ENCODE results near the gene EXOC4.

The EXOC4 gene

DNA sequence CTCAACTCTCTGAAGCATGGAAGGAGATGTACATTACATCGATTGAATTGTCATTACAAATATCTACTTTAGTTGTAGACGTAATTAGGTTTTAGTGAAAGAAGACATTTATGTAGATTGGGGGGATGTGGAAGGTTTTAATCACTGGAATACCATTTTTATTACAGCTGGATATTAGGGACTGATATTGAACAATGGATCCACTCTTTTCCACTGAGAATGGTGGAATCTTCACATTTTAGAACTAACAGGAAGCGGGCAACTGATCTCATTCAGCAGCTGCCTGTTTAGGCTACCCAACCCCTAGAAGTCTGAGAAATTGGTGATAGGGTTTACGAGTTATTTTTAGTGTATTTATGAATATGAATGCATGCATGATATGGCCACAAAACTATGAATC is 538.0 kb downstream of the EXOC4 start:
- Mint-ChIP-seq H3K4me1 (ENCODE audit: low read depth) (no peaks in the 10 kb centered on the region), H3K9me3 (no peaks in the 10 kb centered on the region), H3K36me3 (ENCODE audit: low read depth) (peaks cover 11% of the 10 kb centered on the region), H3K27ac (no peak overlapping the region), H3K4me3 (no peak overlapping the region), H3K27me3 (no peaks in the 10 kb centered on the region)
- DNase-seq: no peak

DNA sequence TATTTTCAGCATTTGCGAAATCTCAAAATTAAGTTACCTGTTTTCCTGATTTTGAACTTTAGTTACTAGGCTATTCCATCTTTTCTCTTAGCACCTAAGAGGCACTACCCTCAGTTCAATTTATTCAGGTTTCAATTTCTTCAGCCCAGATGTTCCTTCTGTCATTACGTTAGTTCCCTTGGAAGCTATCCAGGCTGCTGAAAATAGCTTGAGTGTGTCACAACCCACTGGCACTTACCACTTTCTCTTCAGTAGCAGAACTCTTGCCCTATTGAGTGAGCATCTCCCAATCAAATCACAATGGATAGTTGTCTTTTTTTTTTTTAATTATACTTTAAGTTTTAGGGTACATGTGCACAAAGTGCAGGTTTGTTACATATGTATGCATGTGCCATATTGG is 541.6 kb downstream of the EXOC4 start:
- Mint-ChIP-seq H3K36me3 (ENCODE audit: low read depth) (peaks cover 6% of the 10 kb centered on the region), H3K27me3 (no peaks in the 10 kb centered on the region), H3K4me3 (no peak overlapping the region), H3K9me3 (no peaks in the 10 kb centered on the region), H3K27ac (no peak overlapping the region), H3K4me1 (ENCODE audit: low read depth) (no peaks in the 10 kb centered on the region)
- DNase-seq: no peak

DNA sequence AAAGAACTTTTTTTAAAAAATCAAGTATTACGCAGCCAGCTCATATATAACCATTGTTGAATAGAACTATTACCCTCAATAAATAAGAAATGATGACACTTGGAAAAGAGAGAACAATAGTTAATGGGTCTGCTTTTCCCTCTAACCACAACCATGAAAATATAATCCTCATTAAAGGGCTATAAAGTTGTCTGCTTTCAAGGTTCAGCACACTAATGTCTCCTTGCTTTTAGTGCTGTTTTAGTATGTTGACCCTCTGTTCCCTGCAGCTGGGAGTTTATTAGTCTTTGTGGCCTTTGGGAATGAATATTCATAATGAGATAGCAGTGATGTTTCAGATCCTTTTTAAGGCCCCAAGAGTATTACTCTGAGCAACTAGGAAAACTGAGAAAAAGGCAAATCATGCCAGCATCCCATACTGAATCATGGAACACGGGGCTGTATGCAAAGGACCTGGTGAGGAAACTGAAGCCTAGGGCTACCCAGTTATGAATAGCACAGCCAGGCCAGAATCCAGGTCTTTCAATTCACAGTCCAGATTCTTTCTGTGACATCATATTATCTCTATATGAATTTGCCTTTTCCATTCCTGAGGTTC is 542.3 kb downstream of the EXOC4 start:
- Mint-ChIP-seq H3K27ac (no peak overlapping the region), H3K27me3 (no peaks in the 10 kb centered on the region), H3K9me3 (no peaks in the 10 kb centered on the region), H3K36me3 (ENCODE audit: low read depth) (peaks cover 6% of the 10 kb centered on the region), H3K4me1 (ENCODE audit: low read depth) (no peaks in the 10 kb centered on the region), H3K4me3 (no peak overlapping the region)
- no peak for DNase-seq

DNA sequence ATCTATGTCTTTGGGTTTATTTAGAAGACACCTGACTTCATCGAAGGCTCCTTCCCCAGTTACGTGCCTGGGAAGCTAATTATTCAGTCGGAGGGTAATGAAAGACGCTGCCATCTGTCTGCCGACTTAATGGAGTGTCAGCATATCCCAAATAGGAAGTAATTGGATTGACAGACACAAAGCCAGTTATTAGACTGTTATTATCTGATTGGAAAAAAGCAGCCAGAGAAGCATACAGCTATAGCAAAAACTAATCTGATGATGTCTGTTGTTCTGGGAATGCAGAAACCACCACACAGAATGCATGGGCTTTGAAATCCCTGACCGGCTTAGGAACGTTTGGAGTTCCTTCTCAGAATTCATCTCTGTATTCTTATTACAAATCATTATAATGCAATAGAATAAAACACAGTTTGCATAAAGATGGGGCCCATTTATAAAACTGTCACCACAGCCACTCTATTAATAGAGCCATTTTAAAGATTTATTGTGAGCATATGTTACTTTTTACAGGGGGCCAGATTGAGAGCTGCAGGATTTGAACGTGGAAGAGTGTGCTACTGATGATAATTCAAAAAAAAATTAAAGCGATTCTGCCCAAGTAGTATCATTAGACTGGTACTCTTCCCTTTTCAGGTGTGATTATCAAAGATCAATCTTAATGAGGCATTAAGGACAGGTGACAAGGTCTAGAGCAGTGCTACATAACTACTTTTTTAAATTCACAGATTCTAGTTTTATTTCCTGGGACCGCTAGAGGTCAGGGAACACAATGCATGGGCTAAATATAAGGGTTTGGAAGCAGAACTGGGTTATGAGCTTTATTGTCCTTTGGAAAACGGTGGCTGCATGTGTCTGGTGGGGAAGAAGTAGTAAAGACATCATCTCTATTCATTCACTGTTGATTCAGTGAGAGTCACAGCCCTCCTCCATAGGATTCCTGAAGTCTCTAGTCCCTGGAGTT is 544.2 kb downstream of the EXOC4 start:
- DNase-seq: no peak
- Mint-ChIP-seq H3K9me3 (no peaks in the 10 kb centered on the region), H3K27ac (no peak overlapping the region), H3K27me3 (no peaks in the 10 kb centered on the region), H3K36me3 (ENCODE audit: low read depth) (peaks cover 6% of the 10 kb centered on the region), H3K4me1 (ENCODE audit: low read depth) (no peaks in the 10 kb centered on the region), H3K4me3 (no peak overlapping the region)

DNA sequence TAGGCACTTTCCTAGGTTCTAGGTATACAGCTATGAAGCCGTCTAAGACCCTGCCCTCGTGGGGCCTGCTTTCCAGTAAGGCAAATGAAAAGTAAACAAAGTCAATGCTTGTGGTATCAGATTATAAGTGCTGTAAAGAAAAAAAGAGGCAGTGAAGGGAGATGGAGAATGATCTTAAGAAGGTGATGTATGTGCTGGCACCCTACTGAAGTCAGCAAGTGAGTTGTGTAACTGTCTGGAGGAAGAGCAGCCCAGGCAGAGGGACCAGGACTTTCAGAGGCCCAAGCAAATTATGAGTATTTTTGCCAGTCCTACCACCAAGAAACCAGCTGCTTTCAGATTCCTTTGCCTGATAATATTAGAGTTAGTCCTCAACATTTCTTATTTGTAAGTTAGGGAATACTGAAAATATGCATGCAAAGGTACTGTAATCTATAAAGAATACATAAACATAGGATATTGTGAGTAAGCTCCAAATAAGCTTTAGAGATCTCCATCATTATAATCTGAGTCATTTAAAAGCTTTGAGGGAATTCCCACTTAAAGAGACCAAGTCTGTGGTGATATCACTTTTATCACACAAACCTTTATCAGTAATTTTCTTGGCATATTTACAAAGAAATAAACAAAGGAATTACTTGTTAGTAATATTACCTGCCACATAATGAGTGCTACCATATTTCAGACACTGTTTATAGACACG is 545.1 kb downstream of the EXOC4 start:
- Mint-ChIP-seq H3K4me1 (ENCODE audit: low read depth) (no peaks in the 10 kb centered on the region), H3K4me3 (no peak overlapping the region), H3K36me3 (ENCODE audit: low read depth) (peaks cover 6% of the 10 kb centered on the region)

DNA sequence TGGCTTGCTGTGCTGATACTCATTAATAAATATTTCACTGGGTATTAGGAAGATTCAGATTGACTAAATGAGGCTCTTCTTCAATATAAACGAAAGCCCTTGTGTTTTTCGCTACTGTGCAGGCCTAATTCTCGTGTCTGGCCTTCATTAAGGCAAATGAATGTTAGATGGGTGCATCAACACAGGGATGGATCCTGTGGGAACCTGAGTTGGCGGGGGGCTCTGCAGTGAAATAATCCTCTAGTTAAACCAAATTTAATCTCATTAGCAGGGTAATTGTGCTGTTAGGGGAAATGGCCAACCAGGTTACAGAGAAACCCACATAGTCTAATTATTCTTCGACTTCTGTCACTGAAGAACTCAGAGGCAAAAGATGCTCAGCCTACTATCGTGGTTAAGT is 548.5 kb downstream of the EXOC4 start:
- Mint-ChIP-seq H3K4me1 (ENCODE audit: low read depth) (peaks cover 3% of the 10 kb centered on the region), H3K9me3 (no peaks in the 10 kb centered on the region), H3K4me3 (no peak overlapping the region), H3K27me3 (no peaks in the 10 kb centered on the region), H3K27ac (no peak overlapping the region), H3K36me3 (ENCODE audit: low read depth) (no peaks in the 10 kb centered on the region)
- DNase-seq: no peak

More for the DNA sequence above, 545.1 kb downstream of the EXOC4 start:
- H3K27me3 Mint-ChIP-seq: no peaks in the 10 kb centered on the region
- no peak overlapping the region for H3K27ac Mint-ChIP-seq
- DNase-seq: no peak
- no peaks in the 10 kb centered on the region for H3K9me3 Mint-ChIP-seq

DNA sequence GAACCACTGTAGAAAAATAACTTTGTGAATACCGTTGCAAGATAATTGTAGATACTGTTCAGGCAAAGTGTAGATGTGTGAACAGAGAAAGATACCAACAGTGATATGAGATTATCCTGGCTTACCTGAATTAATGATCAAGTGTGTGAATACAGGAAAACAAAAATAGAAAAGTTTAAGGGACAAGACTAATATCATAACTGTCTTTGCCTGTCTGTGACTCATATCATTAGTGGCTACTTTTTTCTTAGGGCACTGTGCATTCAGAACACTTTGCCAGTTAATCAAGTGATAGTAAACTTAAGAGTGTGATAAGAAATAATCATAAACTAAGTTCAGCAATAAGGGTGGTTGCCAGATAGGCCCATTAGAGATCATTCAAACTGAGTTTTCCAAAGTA is 551.2 kb downstream of the EXOC4 start:
- Mint-ChIP-seq H3K27me3 (no peaks in the 10 kb centered on the region), H3K27ac (no peak overlapping the region), H3K36me3 (ENCODE audit: low read depth) (no peaks in the 10 kb centered on the region), H3K9me3 (no peaks in the 10 kb centered on the region), H3K4me3 (no peak overlapping the region), H3K4me1 (ENCODE audit: low read depth) (peaks cover 3% of the 10 kb centered on the region)
- no peak for DNase-seq

DNA sequence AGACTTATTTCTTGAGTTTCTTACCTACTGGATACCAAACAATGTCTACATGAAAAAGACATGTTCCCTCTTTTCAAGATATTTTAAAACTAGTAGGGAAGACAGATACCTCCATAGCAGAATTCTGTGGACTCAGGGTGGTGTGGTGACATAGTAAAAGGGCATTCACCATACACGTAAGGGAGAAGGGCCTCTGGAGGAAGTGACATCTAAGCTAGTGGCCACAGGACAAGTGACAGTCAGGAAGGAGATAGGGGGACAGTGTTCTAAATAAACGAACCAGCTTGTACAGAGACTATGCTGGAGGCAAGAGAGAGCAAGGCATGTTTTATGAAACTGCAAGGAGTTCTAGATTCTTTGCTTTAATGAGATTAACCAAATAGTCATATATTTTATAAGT is 552.5 kb downstream of the EXOC4 start:
- DNase-seq: no peak
- H3K36me3 Mint-ChIP-seq (ENCODE audit: low read depth): no peaks in the 10 kb centered on the region
- no peaks in the 10 kb centered on the region for H3K9me3 Mint-ChIP-seq
- no peaks in the 10 kb centered on the region for H3K27me3 Mint-ChIP-seq
- peaks cover 3% of the 10 kb centered on the region for H3K4me1 Mint-ChIP-seq (ENCODE audit: low read depth)
- H3K27ac Mint-ChIP-seq: no peak overlapping the region
- no peak overlapping the region for H3K4me3 Mint-ChIP-seq

DNA sequence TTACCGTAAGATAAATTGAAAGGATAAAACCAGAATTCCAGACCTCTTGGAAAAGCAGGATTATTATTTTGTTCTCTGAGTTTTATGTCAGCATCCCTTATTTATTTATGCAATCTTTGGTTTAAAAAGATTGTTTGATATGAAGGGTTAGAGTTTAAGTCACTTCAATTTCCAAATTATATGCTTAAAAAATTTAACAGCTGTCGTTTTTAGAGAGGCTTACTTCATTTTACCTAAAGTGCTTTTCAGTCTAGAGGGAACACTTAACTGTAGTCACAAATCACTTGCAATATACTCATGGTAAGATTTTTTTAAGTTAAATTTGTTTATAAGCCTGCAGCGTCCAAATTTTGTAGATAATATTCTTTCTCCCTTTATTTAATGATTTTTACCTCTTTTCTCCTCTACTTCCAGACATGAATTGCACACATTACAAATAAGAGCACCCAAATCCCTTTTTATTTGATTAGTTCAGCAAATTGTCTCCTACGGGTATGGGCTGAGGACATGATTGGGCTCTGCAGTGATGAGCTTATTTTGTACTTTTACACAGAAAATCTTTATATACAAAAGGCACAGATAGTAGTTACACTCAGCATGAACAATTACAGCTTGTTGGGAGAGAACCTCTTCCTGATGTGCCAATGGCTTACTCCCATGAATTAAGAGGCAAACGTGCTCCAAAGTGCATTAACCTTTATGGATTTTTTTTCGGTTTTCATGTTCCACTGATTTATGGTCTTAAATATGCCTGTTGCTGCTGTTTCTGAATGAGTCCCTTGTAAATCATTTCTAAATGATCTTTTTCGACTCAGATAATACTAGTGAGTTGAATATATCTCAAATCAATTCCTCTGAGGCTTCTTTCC is 555.0 kb downstream of the EXOC4 start:
- Mint-ChIP-seq H3K27me3 (no peaks in the 10 kb centered on the region), H3K27ac (no peak overlapping the region), H3K36me3 (ENCODE audit: low read depth) (no peaks in the 10 kb centered on the region), H3K9me3 (no peaks in the 10 kb centered on the region), H3K4me1 (ENCODE audit: low read depth) (peaks cover 3% of the 10 kb centered on the region), H3K4me3 (no peak overlapping the region)
- no peak for DNase-seq

DNA sequence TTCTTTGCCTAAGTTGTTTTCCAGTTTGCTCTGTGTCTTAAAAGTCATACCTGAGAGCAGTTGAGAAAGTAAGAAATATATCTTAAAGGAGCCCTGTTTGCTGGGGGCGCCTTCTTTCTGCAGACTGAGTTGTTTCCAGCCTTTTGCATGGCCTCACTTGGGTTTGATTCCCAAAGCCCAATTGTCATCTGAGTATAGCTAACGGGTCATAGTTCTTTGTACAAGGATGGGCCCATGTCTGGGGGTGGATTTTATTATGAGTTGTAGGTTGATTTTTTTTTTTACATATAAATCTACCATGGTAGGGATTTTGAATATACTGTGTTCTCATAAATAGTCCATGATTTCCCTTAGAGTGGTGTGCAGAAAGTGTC is 555.6 kb downstream of the EXOC4 start:
- Mint-ChIP-seq H3K4me1 (ENCODE audit: low read depth) (peaks cover 3% of the 10 kb centered on the region), H3K9me3 (no peaks in the 10 kb centered on the region), H3K36me3 (ENCODE audit: low read depth) (no peaks in the 10 kb centered on the region), H3K27me3 (no peaks in the 10 kb centered on the region), H3K27ac (no peak overlapping the region), H3K4me3 (no peak overlapping the region)
- no peak for DNase-seq

DNA sequence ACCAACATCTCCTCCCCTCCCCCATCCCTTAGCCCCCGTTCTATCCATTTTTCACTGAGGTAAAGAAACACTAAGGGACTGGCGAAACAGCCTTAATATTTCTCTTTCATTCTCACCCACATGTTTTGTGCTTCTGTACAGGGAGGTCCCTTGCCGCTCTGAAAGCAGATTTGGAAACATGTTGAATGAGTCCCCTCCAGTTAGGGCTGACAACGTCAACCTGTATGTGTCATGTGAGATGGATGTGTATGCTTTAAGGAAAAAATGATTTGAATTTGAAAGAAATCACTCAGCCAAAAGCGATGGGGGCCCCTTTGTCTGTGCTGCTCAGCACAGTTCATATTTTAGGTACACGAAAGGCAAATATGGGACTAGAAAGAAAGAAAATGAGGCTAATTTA is 560.0 kb downstream of the EXOC4 start:
- H3K27ac Mint-ChIP-seq: no peak overlapping the region
- H3K27me3 Mint-ChIP-seq: no peaks in the 10 kb centered on the region
- H3K4me1 Mint-ChIP-seq (ENCODE audit: low read depth): no peaks in the 10 kb centered on the region
- no peak for DNase-seq
- H3K9me3 Mint-ChIP-seq: no peaks in the 10 kb centered on the region
- peaks cover 14% of the 10 kb centered on the region for H3K36me3 Mint-ChIP-seq (ENCODE audit: low read depth)
- no peak overlapping the region for H3K4me3 Mint-ChIP-seq

DNA sequence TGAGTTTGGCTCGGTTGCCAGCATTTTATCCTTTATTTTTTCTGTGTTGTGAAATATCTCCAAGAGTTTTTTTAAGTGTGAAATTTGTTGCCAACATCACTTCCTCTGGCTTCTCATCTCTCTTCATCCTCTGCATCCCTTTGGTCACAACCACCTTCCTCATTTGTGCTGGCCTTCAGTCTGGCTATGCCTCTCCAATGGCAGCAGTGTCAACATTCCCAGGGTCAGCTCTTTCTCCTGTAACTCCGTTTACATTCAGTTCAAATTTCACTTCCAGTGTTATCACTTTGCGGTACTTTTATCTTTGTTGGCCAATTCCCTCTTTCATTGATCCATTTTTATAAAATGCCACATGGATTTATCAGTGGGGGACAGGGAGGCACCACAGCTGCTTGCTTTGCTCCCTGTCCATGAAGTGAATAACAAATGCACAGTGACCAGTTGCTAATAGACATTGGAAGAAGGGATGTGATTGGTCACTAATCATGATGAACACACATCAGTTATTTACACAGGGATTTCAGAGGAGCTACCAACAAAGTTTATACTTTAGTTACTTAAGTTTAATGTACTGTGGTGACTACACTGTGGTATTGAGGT is 562.8 kb downstream of the EXOC4 start:
- Mint-ChIP-seq H3K27me3 (no peaks in the 10 kb centered on the region), H3K4me1 (ENCODE audit: low read depth) (no peaks in the 10 kb centered on the region), H3K9me3 (no peaks in the 10 kb centered on the region), H3K4me3 (no peak overlapping the region), H3K27ac (no peak overlapping the region), H3K36me3 (ENCODE audit: low read depth) (peaks cover 39% of the 10 kb centered on the region)
- no peak for DNase-seq

DNA sequence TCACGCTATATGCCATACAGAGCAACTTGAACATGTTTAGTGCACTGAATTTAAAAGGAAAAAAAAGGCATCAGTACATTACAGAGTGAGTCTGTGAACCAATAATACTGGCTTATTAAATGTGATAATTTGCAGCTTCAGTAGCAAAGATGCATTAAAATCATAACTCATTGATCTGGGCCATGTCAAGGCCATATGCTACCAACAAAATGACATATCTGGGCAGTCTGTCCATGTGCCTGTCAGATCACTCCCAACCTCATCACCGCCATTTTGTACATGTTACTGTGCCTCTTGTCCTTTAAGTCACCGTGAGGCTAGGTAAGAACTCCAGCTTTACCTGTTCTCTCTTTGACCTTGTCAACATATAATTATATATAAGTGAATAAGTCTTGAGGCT is 566.8 kb downstream of the EXOC4 start:
- H3K36me3 Mint-ChIP-seq (ENCODE audit: low read depth): peaks cover 62% of the 10 kb centered on the region

DNA sequence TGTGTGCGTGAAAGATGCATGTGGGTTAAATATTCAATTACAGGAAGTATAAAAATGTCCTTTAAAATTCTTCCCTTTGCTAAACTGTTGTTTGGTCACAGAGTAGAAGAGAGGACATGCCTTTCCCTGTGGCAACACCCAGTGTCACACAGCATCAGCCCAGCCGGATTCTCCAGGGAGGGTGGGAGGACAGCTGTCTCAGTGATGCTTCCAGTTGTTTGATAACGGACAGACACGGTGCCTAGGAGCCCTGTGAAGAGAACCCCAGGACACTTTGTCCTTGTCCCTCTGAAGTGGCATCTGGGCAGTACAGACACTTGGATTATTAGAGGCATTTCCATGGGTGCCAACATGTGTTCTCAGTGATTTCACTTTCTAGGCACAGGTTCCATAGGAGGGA is 567.7 kb downstream of the EXOC4 start:
- H3K36me3 Mint-ChIP-seq (ENCODE audit: low read depth): peaks cover 63% of the 10 kb centered on the region
- no peaks in the 10 kb centered on the region for H3K27me3 Mint-ChIP-seq
- DNase-seq: no peak
- no peaks in the 10 kb centered on the region for H3K9me3 Mint-ChIP-seq
- H3K4me1 Mint-ChIP-seq (ENCODE audit: low read depth): peaks cover 6% of the 10 kb centered on the region
- no peak overlapping the region for H3K4me3 Mint-ChIP-seq
- H3K27ac Mint-ChIP-seq: no peak overlapping the region

More for the DNA sequence above, 566.8 kb downstream of the EXOC4 start:
- no peak overlapping the region for H3K4me3 Mint-ChIP-seq
- H3K9me3 Mint-ChIP-seq: no peaks in the 10 kb centered on the region
- peaks cover 6% of the 10 kb centered on the region for H3K4me1 Mint-ChIP-seq (ENCODE audit: low read depth)
- H3K27ac Mint-ChIP-seq: no peak overlapping the region
- no peaks in the 10 kb centered on the region for H3K27me3 Mint-ChIP-seq
- DNase-seq: no peak

Measured in activated T-cell treated with anti-CD3 and anti-CD28 coated beads, Interleukin-2, amount 50 U/mL, for 24 hours (primary cell).